GM21619 (cell line): Measurements from ENCODE around the gene ST8SIA4.

Experiments
- ATAC-seq: cut with Tn5 transposase; IDR thresholded peaks from one replicate; pipeline ENCODE4 v1.9.1; 2021; ENCODE audit not compliant: unreplicated experiment

ST8SIA4 gene

DNA sequence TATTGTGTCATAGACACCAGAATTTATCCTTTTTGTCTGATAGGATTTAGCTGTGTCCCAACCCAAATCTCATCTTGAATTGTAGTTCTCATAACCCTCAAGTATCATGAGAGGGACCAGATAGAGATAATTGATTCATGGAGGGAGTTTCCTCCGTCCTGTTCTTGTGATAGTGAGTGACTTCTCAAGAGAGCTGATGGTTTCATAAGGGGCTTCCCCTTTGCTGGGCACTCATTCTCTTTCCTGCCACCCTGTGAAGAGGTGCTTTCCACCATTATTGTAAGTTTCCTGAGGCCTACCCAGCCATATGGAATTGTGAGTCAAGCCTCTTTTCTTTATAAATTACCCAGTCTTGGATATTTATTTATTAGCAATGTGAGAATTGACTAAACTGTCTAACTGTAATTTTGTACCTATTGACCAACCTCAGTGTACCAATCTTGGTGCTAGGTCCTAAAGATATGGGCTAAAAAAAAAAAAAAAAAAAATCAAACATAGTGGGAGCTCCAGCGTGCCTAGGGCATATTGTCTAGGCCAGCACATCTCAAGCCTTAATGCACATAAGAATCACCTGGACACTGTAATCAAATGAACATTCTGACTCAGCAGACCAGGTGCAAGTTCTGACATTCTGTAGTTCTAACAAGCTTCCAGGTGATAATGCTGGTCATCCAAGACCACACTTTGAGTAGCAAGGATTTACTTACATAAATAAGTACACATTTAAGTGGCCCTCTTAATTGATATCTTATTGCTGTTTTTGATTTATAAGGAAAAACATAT is 30.5 kb downstream of the ST8SIA4 start:
- ATAC-seq = peak; percentile 64

DNA sequence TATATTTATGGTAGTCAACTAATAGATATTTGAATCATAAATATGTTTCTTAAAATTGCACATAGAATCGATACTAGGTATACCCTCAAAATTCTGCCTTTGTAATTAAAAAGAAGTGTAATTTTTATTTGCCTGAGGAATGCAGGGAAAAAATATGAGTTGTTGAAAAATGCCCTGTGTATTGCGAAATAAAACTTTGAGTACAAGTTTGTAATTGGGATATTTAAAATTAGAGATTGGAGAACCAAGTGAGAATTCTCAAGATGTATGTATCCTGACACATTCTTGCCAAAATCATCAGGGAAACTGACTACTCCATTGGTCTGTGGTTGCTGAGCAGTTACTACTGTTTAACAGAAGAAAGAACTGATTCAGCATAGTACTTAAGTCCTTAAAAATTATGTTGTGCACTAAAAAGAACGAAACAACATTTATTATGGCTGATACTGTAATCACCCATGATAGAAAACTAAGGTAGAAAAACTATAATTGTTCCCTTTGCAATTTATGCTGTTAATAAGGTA is 36.0 kb downstream of the ST8SIA4 start:
- ATAC-seq = no peak

DNA sequence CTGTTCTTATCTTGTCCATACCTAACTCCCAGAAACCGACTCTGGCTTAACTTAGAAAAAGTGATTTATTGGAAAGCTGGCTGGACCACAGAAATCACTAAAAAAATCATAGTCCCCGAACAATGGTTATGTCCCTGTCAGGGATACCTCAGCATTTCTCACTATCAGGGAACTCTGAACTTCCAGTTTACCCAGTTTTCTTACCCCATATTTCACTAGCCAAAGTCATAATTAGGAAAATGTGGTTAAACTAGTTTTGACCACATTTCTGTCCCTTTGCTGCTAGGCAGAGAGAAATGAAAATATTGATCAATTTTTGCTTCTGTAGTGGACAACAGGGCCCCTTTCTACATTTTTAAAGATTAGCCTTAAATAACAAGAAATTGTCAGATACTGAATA is 38.2 kb downstream of the ST8SIA4 start:
- no peak for ATAC-seq

DNA sequence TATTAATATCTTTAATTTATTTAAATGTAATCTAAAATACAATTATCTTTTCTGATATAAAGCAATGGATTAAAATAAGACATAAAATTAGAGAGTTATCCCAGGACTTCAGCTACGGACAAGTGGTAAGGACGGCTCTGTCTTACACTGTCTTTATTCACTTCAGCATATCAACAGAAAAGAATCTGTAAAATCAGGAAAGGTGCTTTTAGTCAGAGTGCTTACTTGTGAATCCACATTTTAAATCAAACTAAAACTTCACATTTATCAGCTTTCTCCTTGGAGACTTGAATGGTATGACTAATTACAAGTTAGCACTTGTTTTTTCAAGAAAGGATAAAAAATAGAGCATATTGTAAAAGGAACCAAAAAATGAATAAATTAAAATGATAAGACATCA is 39.3 kb downstream of the ST8SIA4 start:
- no peak for ATAC-seq

DNA sequence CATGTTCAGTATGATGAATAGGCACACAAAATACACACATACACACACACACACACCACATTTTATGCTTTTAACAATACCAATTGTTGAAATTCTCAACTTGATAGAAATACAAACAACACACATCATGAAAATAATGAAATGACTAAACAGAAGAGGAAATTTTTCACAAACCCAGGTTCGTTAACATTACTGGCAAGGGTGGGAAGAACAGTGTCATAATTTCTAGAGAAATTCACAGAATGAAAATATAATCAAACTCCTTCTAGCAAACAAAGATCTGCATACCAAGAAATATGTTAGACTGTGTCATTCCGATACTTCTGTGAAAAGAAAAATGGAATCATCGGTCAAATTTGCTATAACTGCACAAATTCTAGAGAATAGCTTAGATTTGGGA is 41.9 kb downstream of the ST8SIA4 start:
- no peak for ATAC-seq

DNA sequence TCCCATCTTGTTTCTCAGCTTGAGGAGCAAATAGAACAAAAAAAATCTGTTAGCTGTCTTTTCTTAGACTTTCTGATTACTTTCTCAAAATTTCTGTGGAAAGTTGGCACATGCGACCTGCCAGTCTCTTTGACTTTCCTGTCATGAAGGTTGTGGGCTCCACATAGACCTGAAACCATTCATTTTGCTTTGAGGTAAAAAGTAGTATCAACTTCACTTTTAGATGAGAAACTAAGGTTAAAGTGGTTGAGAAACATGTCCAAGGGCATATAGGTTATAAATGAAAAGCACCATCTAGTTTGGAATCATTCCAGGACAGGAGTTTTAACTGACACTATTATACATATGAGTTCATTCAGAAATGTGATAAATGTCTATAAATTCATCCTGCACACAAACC is 42.7 kb downstream of the ST8SIA4 start:
- ATAC-seq = no peak

DNA sequence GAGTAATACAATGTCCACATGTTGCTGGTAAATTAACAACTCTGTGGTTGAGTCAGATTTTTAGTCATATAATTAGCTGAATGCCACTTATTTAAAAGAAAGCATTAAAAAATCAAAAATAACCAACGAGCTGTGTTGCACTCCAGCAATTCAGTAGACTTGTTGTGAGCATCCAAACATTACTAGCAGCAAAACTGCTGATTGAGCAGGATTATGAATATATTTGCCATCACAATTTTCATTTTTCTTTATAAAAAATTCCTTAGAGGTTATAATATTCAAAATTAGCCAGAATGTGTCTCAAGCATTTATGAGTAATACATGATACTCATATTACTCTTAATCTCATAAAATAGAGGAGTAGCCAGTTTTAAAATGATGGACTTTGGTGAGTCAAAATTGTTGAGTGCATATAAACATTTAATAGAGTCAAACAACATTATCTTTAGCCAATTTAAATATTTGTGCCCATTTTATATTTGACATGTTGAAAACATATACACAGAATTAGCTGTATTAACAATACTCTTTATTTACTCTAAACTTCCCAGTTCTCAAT is 44.0 kb downstream of the ST8SIA4 start:
- no peak for ATAC-seq

DNA sequence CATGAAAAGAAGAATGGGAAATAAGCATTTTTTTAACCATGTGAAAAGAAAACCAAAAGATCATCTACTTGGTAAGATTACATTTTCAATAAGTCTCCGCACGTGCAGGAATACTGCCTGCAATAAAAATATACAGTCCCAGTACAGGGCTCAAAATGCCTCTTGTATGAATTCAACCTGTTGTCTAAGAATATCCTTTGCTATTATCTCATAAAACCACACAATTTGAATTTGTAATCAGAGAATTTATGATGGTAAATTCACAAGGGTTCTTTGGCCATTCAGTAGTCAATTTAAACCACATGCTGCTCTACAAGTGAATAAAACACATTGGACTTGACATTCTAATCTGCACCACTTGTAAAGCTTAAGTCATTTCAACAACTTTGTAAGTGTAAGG is 46.6 kb downstream of the ST8SIA4 start:
- no peak for ATAC-seq

DNA sequence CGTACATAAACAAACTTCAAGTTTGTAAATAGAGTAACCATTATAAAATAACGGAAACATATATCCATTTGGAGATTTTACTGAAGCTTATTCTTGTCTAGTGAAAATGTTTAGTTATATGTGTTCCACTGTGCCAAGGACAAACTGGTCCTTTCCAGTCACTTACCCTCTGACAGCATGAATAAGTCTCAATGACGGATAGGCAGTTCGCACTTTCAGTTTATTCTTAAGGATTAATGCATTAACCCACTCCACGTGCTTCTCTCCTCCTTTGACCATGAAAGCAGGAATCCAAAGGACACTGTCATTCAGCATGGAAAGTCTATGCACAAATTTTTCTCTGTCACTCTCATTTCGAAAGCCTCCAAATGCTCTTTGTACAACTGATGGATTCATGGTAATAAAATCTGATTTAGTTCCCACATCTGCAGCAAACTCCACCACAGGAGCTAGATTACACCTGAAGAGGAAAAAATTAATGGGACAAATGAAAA is 47.1 kb downstream of the ST8SIA4 start:
- ATAC-seq = no peak

DNA sequence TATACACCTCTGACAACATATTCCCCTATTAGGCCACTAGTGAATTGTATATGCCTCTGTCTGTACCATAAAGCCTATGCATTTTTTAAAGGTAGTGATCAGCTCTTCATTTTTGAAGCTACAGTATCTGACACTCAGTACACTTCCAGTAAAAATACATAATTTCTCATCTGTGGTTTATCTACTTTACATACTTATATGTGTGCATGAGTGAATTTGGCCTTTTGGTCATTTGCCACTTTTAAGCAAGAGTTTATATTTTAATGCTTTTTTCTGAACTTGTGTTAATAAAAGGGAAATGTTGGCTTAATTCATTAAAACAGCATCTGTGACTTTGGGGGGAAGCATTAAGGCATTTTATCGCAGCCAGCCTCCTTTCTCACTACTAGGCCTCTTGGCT is 47.8 kb downstream of the ST8SIA4 start:
- ATAC-seq = no peak

DNA sequence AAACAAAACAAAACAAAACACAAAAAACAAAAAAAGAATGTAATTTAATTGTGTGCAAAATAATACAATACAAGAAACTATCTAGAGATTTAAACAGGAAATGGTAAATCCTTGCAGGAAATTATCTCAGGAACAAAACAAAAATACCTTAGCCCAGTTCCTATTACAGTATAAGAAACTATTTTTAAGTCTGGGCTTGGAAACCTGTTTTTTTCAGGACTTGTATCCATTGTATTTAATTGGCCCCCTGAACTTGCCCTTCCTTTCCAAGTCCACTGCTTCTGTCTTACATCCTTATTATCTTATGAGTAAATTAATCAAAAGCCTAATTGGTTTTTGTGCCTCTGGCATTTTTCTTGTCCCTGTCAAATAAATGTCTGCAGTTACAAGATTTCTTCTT is 48.5 kb downstream of the ST8SIA4 start:
- ATAC-seq = no peak

DNA sequence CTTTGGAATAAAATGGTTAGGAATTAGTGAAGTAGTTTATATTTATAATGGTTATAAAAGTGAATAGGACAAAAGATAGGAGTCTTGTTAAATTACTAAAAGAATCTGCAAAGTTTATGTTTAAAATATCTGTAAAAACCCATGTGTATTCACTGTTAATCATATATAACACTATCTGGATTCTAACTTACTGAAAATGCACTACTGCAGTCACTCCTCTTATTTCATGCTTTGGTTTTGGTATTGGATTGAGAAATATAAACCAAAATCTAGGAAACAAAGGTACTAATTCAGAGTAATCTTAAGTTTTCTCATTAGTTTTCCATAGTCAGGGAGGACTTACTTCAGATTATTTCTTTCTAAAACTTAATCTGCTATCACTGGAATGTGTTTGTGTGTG is 49.5 kb downstream of the ST8SIA4 start:
- ATAC-seq = no peak

DNA sequence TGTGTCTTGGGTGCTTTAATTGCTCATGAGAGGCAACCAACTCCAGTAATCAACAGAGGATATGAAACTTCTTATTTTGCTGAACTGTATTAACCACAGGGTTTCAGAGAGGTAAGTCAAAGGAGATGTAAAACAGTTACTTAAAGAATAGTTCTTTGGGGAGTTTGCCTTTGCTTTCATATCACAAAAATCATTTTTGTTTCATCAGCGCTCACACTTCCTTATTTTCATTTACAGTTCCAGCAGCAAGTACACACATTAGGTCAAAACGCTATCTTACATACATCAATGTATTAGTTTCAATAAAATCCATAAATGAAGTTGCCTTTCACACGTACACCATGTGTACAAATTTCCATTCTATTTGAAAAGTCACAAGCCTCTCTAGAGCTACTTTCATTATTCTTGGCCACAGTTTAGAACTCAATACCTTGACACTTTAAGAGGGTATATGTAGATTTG is 50.1 kb downstream of the ST8SIA4 start:
- peak; percentile 93 for ATAC-seq

DNA sequence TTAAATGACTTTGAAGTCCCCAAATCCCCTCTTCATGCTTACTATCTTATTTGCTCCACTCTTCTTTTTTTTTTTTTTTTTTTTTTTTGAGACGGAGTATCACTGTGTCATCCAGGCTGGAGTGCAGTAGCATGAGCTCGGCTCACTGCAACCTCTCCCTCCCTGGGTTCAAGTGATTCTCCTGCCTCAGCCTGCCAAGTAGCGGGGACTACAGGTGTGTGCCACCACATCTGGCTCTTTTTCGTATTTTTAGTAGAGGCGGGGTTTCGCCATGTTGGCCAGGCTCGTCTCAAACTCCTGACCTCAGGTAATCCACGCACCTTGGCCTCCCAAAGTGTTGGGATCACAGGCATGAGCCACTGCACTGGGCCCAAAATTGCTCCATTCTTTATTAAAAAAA is 51.0 kb downstream of the ST8SIA4 start:
- no peak for ATAC-seq

DNA sequence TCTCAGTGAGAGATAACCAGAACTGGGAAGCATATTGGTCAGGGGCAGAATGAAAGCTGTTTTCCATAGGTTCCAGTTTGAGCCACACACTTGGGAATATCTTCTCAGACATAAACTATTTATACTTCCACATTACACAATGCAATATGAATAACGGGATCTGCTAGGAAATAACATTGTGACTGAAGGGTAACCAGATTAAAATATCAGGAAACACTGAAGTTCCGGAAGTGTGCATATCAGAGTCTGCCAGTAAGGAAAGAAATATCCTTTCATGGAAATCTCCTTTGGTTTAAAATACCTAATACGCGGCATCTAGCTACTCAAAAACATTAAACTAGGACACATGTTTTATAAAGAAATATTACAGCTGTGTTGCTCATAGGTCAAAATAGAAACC is 56.3 kb downstream of the ST8SIA4 start:
- no peak for ATAC-seq

DNA sequence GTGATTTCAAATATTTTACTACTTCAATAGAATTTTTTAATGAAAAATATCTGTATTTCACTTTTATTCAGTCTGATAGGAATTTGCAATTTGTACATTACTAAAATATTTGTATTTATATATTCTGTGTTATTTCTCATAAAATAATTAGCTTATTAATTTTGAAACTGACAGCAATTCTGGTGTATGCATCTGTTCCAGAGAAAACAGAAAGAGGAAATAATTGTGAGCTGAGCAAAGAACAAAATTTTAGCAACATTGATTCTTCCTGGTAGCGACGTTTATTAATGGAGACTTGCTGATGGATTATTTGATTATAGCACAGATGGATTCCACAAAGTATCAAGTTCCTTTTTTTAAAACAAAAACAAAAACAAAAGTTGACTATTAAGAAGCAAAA is 61.0 kb downstream of the ST8SIA4 start:
- no peak for ATAC-seq

DNA sequence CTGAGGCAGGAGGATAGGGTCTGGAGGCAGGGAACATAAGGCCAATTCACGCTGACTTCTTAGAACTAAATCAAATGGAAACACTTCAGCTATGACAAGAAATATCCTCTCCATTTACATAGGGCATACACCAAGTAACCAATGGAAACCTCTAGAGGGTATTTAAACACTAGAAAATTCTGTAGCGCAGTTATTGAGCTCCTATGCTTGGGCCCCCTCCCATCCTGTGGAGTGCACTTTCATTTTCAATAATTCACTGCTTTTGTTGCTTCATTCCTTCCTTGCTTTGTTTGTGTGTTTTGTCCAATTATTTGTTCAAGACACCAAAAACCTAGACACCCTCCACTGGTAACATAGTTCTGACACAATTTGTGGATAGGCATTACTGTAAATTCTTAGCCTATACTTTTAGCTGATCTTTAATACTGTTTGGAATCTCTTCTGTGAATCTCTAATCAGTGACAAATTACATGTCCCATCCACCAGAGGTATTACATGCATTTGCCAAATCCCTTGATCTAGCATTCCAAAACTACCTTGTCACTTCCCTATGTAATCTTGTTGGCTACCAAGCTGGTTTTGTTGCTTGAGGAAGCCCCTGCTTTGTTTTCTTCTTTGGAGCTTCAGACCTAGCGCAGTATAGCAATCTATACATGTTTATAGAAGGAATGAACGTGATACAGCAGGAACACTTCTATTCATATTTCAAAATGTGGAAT is 61.6 kb downstream of the ST8SIA4 start:
- peak; percentile 24 for ATAC-seq

DNA sequence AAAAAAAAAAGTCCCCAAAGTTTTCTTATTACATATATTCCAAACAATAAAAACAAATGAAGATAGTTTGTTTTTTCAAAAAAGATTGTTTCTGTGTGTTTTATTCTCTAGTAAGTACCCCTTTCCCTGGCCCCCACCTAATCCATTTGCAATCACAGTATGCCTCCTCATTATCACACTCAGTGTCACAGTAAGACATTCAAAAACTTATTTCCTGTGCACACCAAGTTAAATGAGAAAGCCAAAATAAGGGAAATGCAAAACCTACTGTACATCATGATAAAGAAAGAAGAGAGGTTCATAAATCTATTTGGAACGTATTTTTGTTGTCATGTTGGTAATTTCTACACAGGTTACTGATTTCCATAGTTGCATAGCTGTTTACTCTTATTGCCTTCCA is 62.3 kb downstream of the ST8SIA4 start:
- ATAC-seq = peak; percentile 24

DNA sequence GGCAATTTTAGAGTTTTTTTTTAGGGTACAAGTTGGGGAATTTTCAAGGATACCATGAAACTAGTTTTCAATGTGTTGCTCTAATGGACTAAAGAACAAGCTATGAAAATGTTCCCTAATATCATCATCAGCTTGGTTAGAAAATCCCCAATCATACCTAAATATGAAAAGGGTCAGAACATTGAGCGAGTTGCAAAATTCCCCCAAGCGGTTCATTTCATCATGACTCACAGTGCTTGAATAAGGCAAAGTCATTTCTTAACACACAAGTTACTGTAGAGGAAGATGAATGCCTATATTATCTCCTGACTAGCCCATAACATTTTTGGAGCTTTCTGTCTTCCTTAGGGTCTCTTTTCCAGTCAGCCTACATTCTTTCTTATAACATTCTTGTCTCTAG is 62.7 kb downstream of the ST8SIA4 start:
- peak; percentile 78 for ATAC-seq

DNA sequence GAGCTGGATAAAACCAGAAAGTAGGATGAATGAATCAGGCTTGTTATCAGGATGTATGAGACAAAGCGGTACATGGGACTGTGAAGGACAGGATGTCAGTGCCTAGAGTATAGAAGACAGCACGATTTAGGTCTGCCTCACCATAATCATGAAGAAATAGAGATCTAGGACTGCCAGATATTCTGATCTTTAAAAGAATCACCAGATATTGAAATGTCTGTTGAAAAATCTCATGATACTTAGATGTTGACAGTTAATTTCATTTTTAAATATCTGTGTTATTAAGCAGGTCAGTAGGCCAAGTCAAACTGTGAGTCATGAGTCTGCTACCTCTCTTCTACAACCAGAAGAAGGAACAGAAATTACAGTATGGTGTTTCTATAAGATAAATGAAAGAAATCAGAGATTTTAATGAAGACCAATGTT is 65.0 kb downstream of the ST8SIA4 start:
- no peak for ATAC-seq

DNA sequence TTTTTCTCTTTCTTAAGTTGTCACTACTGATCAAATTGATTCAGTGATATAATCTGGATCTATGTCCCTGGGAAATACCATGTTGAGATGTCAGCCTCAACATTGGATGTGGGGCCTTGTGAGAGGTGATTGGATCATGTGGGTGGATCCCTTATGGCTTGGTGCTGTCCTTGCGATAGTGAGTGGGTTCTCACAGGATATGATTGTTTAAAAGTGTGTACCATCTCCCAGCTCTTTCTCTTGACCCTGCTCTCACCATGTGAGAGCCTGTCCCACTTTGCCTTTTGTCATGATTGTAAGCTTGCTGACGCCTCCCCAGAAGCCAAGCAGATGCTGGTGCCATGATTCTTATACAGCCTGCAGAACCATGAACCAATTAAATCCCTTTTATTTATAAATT is 68.6 kb downstream of the ST8SIA4 start:
- no peak for ATAC-seq
